GM20000 (cell line): ENCODE results near the gene HARBI1.

ENCODE experiments used
- DNase-seq: peaks from one replicate; pipeline ENCODE4 v3.0.0; 2012; ENCODE audit warnings: low spot score
- TF ChIP-seq, protein P1 (sequence below): IDR thresholded peaks from 2 replicates; pipeline ENCODE4 v1.5.1; 2012; ENCODE audit warnings: mild to moderate bottlenecking, control low read depth; ENCODE audit errors: extremely low read depth, missing control alignments

The HARBI1 gene

DNA sequence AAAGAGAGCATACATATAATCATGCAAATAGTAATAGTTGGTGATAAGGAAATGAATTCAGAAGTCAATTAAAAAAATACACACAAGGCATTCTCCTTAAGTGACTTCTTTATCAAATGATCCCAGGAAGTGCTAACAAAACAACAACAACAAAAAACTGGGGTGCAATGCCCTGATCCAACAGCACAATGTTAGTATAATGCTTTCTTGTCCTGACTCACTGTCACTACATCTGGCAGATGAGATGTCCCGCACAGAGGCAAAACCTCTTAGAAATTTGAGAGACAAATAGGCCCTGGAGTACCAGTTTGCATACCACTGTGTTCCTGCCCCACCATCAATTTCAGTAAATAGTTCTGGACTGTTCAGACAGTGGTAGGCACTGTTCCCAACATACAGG lies 12.2 kb downstream of the HARBI1 start:
- no peak for DNase-seq
- TF ChIP-seq, protein P1, sequence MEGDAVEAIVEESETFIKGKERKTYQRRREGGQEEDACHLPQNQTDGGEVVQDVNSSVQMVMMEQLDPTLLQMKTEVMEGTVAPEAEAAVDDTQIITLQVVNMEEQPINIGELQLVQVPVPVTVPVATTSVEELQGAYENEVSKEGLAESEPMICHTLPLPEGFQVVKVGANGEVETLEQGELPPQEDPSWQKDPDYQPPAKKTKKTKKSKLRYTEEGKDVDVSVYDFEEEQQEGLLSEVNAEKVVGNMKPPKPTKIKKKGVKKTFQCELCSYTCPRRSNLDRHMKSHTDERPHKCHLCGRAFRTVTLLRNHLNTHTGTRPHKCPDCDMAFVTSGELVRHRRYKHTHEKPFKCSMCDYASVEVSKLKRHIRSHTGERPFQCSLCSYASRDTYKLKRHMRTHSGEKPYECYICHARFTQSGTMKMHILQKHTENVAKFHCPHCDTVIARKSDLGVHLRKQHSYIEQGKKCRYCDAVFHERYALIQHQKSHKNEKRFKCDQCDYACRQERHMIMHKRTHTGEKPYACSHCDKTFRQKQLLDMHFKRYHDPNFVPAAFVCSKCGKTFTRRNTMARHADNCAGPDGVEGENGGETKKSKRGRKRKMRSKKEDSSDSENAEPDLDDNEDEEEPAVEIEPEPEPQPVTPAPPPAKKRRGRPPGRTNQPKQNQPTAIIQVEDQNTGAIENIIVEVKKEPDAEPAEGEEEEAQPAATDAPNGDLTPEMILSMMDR: no peak

DNA sequence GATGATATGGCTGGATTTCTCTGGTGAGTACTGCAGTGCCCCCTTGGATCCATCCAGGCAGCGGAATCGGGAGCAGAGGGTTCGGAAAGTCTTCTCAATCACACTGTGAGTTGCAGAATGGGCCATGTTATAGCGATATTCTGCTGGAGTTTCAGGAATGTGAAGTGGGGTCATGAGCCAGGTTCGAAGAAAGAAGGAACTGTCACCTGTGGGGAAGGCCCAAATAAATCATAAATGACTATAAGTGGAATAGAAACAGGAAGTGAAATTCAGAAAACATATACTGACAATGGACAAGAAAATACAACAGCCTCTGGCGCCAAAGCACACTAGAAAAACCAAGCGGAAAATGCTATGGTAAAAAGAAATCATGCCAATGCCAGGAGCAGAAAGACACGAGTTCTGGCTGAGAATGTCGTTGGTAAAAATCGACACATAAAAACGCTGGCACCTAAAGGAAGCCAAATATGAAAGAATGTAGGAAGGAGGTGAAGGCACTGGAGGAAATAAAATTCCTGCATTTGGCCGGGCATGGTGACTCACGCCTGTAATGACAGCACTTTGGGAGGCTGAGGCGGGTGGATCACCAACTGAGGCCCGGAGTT lies 13.2 kb downstream of the HARBI1 start:
- DNase-seq: peak; percentile 53
- TF ChIP-seq, protein P1: no peak

DNA sequence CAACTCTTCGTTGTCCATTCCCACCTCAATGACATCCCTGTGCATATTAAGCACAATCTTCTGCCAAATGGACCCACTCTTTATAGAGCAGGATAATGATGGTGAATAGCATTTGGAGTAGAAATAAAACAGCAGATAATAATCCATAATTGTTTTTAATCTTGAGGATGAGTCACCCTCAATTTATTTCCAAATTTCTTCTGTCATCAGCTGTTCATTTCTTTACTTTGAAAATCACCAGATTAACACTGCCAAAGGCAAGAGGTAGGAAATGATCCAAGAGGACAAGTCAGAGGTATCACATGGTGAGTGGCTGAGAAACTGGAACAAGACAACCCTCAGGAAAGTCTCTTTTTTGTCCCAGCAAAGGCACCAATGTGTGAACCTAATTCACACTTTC lies 15.9 kb downstream of the HARBI1 start:
- TF ChIP-seq, protein P1: no peak
- no peak for DNase-seq

DNA sequence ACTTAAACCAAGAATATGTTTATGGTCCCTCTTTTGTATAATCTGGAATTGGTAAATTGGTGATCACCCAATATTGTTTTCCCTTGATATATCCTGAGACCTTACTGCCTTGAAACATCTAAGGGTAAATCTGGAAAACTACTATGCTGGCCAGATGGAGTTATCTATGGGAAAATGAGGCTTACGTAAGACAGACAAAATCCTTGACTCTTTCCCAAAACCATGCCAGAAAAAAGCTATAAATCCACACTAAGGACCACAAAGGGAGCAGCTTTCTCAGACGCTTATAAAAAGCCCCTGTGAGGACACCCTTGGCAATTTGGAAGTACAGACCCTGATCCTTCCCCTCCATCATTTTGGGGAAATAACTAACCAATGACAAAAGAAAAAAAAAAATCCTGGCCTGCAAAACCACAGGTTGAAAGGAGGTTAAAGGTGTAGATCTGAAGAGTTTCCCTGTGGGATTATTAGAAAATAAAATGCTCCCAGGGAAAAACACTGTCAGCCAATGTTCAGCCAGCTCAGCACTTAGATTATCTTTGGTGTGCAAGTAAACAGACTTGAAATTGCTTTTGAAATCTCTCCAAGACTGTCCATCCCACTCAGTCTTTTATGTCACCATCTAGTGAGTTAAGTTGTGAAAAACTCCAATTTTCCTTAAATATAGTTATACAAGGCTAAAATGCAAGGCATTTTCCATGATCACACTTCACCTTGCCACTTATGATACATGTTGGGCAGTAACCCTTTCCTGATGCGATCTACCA lies 16.6 kb downstream of the HARBI1 start:
- TF ChIP-seq, protein P1: no peak
- no peak for DNase-seq

DNA sequence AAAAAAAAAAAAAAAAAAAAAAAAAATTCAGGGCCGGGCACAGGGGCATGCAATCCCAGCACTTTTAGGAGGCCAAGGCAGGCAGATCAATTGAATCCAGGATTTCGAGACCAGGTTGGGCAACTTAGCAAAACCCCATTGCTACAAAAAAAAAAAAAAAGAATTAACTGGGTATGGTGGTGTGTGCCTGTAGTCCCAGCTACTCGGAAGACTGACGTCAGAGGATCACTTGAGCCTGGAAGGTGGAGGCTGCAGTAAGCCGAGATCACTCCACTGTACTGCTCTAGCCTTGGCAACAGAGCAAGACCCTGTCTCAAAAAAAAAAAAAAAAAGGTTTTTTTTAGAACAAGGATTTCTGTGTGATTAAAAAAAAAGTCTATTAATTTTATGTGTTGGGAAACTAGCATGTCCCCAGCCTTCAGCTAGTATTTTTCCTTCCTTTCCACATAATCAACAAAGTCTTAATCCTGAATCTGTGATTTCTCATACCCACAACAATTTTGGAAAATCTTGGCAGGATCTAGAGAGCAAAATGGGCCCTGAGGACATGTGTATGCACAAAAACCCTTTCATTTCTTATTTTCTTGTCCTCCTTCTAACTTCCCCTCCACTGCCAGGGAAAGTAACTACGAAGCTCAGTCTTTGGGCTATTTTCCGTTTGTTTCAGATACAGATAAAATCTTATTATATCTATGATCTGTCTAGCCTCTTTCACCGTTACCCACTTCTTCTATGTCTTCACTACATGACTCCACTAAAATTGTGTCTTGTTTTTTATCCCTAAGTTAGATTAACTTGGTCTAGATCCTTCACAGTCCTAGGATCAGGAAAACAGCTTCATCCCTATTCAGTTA lies 17.5 kb downstream of the HARBI1 start:
- TF ChIP-seq, protein P1: no peak
- no peak for DNase-seq

DNA sequence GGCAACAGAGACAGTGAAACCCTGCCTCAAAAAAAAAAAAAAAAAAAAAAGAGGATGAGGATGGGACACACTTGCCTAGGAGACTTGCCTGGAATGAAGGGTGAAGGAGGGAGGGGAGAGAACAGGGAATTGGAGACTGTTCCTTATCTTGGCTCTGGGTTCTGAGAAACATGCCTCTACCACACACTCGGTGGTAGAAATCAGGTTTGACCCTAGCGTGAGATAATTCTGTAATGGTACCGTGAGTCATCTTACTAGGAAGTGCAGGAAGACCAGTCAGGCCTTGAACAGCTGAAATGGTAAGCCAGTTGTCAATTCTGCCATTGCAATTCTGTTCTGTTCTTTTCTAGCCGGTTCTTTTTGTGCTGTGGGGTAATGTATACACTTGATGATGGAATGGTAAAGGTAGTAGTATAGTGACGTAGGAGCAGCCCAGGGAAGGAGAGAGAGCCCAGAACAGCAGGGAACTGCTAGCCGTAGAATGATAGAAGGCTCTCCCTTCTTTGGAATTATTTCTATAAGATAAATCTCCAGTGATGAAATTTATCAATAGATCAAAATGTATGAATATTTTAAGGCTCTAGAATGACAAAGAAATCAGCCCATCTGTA lies 19.3 kb downstream of the HARBI1 start:
- TF ChIP-seq, protein P1: no peak
- DNase-seq: no peak
